SU-DHL-6 (cell line): ENCODE results near the gene SMPD3.

Experiments
- H2AFZ ChIP-seq: fragments of 200-600 bp; sonication (generic); 2 replicates; pipeline ENCODE4 v1.6.1; 2014; ENCODE audit warnings: low read depth, mild to moderate bottlenecking, moderate library complexity, mixed read lengths, antibody characterized with exemption, low read length; ENCODE audit not compliant: severe bottlenecking
- H3F3A ChIP-seq: fragments of 200-600 bp; shearing (Covaris generic); 2 replicates; pipeline ENCODE4 v1.6.0; 2016; ENCODE audit warnings: antibody characterized with exemption, mild to moderate bottlenecking; ENCODE audit not compliant: insufficient read depth
- H3K27ac ChIP-seq: fragments of 200-600 bp; sonication (generic); 2 replicates; pipeline ENCODE4 v1.5.1; 2016; ENCODE audit warnings: low read depth, mild to moderate bottlenecking, low read length, moderate library complexity, mixed read lengths
- H3K27me3 ChIP-seq: fragments of 200-600 bp; sonication (generic), shearing (Covaris generic); 2 replicates; pipeline ENCODE4 v1.6.0; 2014; ENCODE audit warnings: mild to moderate bottlenecking, low read length
- H3K36me3 ChIP-seq: fragments of 200-600 bp; sonication (generic); 2 replicates; pipeline ENCODE4 v1.6.1; 2014; ENCODE audit warnings: mild to moderate bottlenecking, low read length, mixed read lengths
- H3K4me2 ChIP-seq: fragments of 300-600, 200-600 bp; shearing (Covaris generic), sonication (generic); 2 replicates; pipeline ENCODE4 v1.6.0; 2014; ENCODE audit warnings: low read length, low read depth, mild to moderate bottlenecking; ENCODE audit not compliant: poor library complexity, severe bottlenecking
- H3K4me3 ChIP-seq: fragments of 200-600 bp; sonication (generic); 2 replicates; pipeline ENCODE4 v1.5.1; 2014; ENCODE audit warnings: antibody characterized with exemption, low read length, mild to moderate bottlenecking, mixed read lengths; ENCODE audit not compliant: insufficient read depth, poor library complexity, severe bottlenecking
- H3K79me2 ChIP-seq: fragments of 200-600 bp; sonication (generic); 2 replicates; pipeline ENCODE4 v1.6.1; 2014; ENCODE audit warnings: mild to moderate bottlenecking, low read length, moderate library complexity; ENCODE audit not compliant: insufficient read depth
- H3K9ac ChIP-seq: fragments of 200-600 bp; sonication (generic); 2 replicates; pipeline ENCODE4 v1.7.0; 2014; ENCODE audit warnings: mild to moderate bottlenecking, low read length
- H3K9me2 ChIP-seq: fragments of 200-600 bp; sonication (generic); replicated peaks from 2 replicates; pipeline ENCODE4 v1.6.1; 2014; ENCODE audit warnings: low read length; ENCODE audit not compliant: insufficient read depth
- H3K9me3 ChIP-seq: fragments of 200-600 bp; sonication (generic); 2 replicates; pipeline ENCODE4 v1.6.1; 2014; ENCODE audit warnings: low read length, mixed read lengths; ENCODE audit not compliant: insufficient read depth
- H4K20me1 ChIP-seq: fragments of 200-600 bp; sonication (generic); 2 replicates; pipeline ENCODE4 v1.6.1; 2014; ENCODE audit warnings: low read depth, mild to moderate bottlenecking, antibody characterized with exemption, low read length, moderate library complexity, mixed read lengths
- CTCF ChIP-seq: fragments of 200-600 bp; sonication (generic); IDR thresholded peaks from one replicate; pipeline ENCODE4 v1.5.1; 2017; ENCODE audit warnings: antibody characterized with exemption, mild to moderate bottlenecking, low read length, moderate library complexity; ENCODE audit not compliant: insufficient read depth, poor library complexity, severe bottlenecking
- EZH2phosphoT487 ChIP-seq: fragments of 200-600 bp; sonication (generic), shearing (Covaris generic); conservative IDR thresholded peaks from 2 replicates; pipeline ENCODE4 v1.6.1; 2018; ENCODE audit warnings: mild to moderate bottlenecking, antibody characterized with exemption, low read length, moderate library complexity, mixed read lengths

SMPD3 gene

GRCh38 chr16:68360956-68361355 is 87.4 kb downstream of the SMPD3 start:
- Histone ChIP-seq H3K4me2 (no peak overlapping the region), H3K9me3 (no peaks in the 10 kb centered on the region), H2AFZ (no peak overlapping the region), H3K36me3 (no peaks in the 10 kb centered on the region), H4K20me1 (no peaks in the 10 kb centered on the region), H3F3A (no peaks in the 10 kb centered on the region), H3K27ac (no peak overlapping the region), H3K9ac (no peak overlapping the region), H3K27me3 (no peaks in the 10 kb centered on the region), H3K79me2 (no peaks in the 10 kb centered on the region), H3K4me3 (no peak overlapping the region), H3K9me2 (no peaks in the 10 kb centered on the region)
- TF ChIP-seq EZH2phosphoT487: no peak
- TF ChIP-seq CTCF: no peak

- Histone ChIP-seq H3K27me3 (no peaks in the 10 kb centered on the region), H4K20me1 (no peaks in the 10 kb centered on the region), H3K9me3 (no peaks in the 10 kb centered on the region), H3K9me2 (no peaks in the 10 kb centered on the region), H3K9ac (no peak overlapping the region), H3K27ac (no peak overlapping the region), H3K4me3 (no peak overlapping the region), H3K36me3 (no peaks in the 10 kb centered on the region), H3F3A (no peaks in the 10 kb centered on the region), H3K4me2 (no peak overlapping the region), H3K79me2 (no peaks in the 10 kb centered on the region), H2AFZ (no peak overlapping the region)
- TF ChIP-seq CTCF (no peak), EZH2phosphoT487 (no peak)
Observed at GRCh38 chr16:68360547-68360946, 87.8 kb downstream of the SMPD3 start.

- Histone ChIP-seq H3K27ac (no peak overlapping the region), H3K9ac (no peak overlapping the region), H2AFZ (no peak overlapping the region), H3K4me2 (no peak overlapping the region), H3K79me2 (no peaks in the 10 kb centered on the region), H3K27me3 (no peaks in the 10 kb centered on the region), H3K9me3 (no peaks in the 10 kb centered on the region), H3K4me3 (no peak overlapping the region), H4K20me1 (no peaks in the 10 kb centered on the region), H3F3A (no peaks in the 10 kb centered on the region), H3K36me3 (no peaks in the 10 kb centered on the region), H3K9me2 (no peaks in the 10 kb centered on the region)
- TF ChIP-seq EZH2phosphoT487 (no peak), CTCF (no peak)
Observed at GRCh38 chr16:68359398-68360191, 88.7 kb downstream of the SMPD3 start.
